OCI-LY7 (cell line): ENCODE data around the gene GAN. TPM values are rescaled to one million over a fixed set of nuclear protein-coding genes. Genes with fewer than 3 reads are reported as not detected.
A peak's percentile ranks its signal among the peaks of the same experiment; 100 is the strongest.

ENCODE experiments used
- BruUV-seq: library from RNA; stranded (reverse); fragments of 400-500 nt; replicated peaks from 2 replicates; lab custom pipeline; 2021; lab: Mats Ljungman, UMichigan
- CTCF ChIA-PET: fragments of 300-600 bp; sonication (Branson Sonifier 250); formaldehyde crosslinking; loops from one replicate; lab custom pipeline; 2022; ENCODE audit warnings: antibody characterized with exemption; ENCODE audit not compliant: unreplicated experiment; lab: Charles Lee
- POLR2A ChIA-PET: fragments of 300-600 bp; sonication (Branson Sonifier 250); formaldehyde crosslinking; loops from one replicate; lab custom pipeline; 2022; ENCODE audit warnings: antibody characterized with exemption; lab: Charles Lee
- DNase-seq: peaks from one replicate; pipeline ENCODE4 v3.0.0-alpha.2; 2015; ENCODE audit warnings: low spot score
- H2AFZ ChIP-seq: fragments of 200-600 bp; sonication (generic), shearing (Covaris generic); 2 replicates; pipeline ENCODE4 v1.6.1; 2014; ENCODE audit warnings: mild to moderate bottlenecking, antibody characterized with exemption, low read length, moderate library complexity
- H3K27ac ChIP-seq: fragments of 200-600 bp; sonication (generic); 2 replicates; pipeline ENCODE4 v1.5.1; 2014; ENCODE audit warnings: mixed run types, low read depth, mild to moderate bottlenecking, moderate library complexity, low read length, inconsistent platforms; ENCODE audit not compliant: poor library complexity, severe bottlenecking
- H3K36me3 ChIP-seq: fragments of 200-600 bp; sonication (generic); 2 replicates; pipeline ENCODE4 v1.6.1; 2014; ENCODE audit warnings: mild to moderate bottlenecking, antibody characterized with exemption, low read length, moderate library complexity, mixed read lengths; ENCODE audit not compliant: insufficient read depth
- H3K4me1 ChIP-seq: fragments of 200-600 bp; sonication (generic); 2 replicates; pipeline ENCODE4 v1.5.1; 2014; ENCODE audit warnings: mild to moderate bottlenecking, low read length; ENCODE audit not compliant: insufficient read depth, poor library complexity, severe bottlenecking
- H3K4me2 ChIP-seq: fragments of 200-600 bp; sonication (generic); 2 replicates; pipeline ENCODE4 v1.6.1; 2014; ENCODE audit warnings: mild to moderate bottlenecking, low read length
- H3K4me3 ChIP-seq: fragments of 200-600 bp; sonication (generic); 2 replicates; pipeline ENCODE4 v1.5.1; 2014; ENCODE audit warnings: mild to moderate bottlenecking, low read depth, low read length; ENCODE audit not compliant: poor library complexity, severe bottlenecking
- H3K79me2 ChIP-seq: fragments of 200-600 bp; sonication (generic); 2 replicates; pipeline ENCODE4 v1.6.1; 2016; ENCODE audit warnings: low read depth, mild to moderate bottlenecking, low read length, moderate library complexity, mixed read lengths; ENCODE audit not compliant: insufficient read depth
- H3K9me2 ChIP-seq: fragments of 200-600 bp; sonication (generic); 2 replicates; pipeline ENCODE4 v1.6.1; 2016; ENCODE audit warnings: mild to moderate bottlenecking, low read length, mixed read lengths; ENCODE audit not compliant: insufficient read depth
- H3K9me3 ChIP-seq: fragments of 200-600 bp; sonication (generic); 2 replicates; pipeline ENCODE4 v1.6.1; 2014; ENCODE audit warnings: mild to moderate bottlenecking, mixed run types, low read length, mixed read lengths
- H4K20me1 ChIP-seq: fragments of 200-600 bp; sonication (generic); 2 replicates; pipeline ENCODE4 v1.6.1; 2014; ENCODE audit warnings: mild to moderate bottlenecking, antibody characterized with exemption, low read length, moderate library complexity, mixed read lengths; ENCODE audit not compliant: insufficient read depth
- CTCF ChIP-seq: fragments of 200-600 bp; sonication (generic); conservative IDR thresholded peaks from 2 replicates; pipeline ENCODE4 v1.5.1; 2014; ENCODE audit warnings: mild to moderate bottlenecking, antibody characterized with exemption, low read length, moderate library complexity, mixed read lengths
- EZH2phosphoT487 ChIP-seq: fragments of 200-600 bp; sonication (generic); IDR thresholded peaks from 2 replicates; pipeline ENCODE4 v1.6.1; 2018; ENCODE audit warnings: low read depth, borderline replicate concordance, mild to moderate bottlenecking, mixed run types, antibody characterized with exemption, low read length, moderate library complexity, mixed read lengths
- intact Hi-C: fragments of 100-400 bp; cut with micrococcal nuclease; formaldehyde crosslinking; loops from one replicate; pipeline ENCODE4 v1.10.0; 2022; ENCODE audit not compliant: unreplicated experiment
- total RNA-seq, 2 experiments: library from RNA; depleted of rRNA in 1 of 2; stranded (reverse); fragments of >200 nt in 1 of 2; shearing (Covaris generic) in 1 of 2; gene quantifications; 2 replicates each; pipeline ENCODE4 v1.2.3, GENCODE V29; 2014 to 2022

Gene GAN
- total RNA-seq, 2 experiments from 2014 or later: 5.1 to 14.2 TPM

- Histone ChIP-seq H3K4me2 (peak overlapping the region; percentile 50), H3K36me3 (no peaks in the 10 kb centered on the region), H2AFZ (peak overlapping the region; percentile 47; the same call in 1 of the 2 replicates), H3K9me2 (no peaks in the 10 kb centered on the region), H3K9me3 (no peaks in the 10 kb centered on the region), H3K4me1 (peaks cover 63% of the 10 kb centered on the region), H3K4me3 (no peak overlapping the region), H4K20me1 (no peaks in the 10 kb centered on the region), H3K27ac (peak overlapping the region; percentile 95), H3K79me2 (no peaks in the 10 kb centered on the region)
- TF ChIP-seq EZH2phosphoT487 (no peak), CTCF (no peak)
- intact Hi-C loops: loop anchor here (2.0 kb wide), 1 partner anchor 19 kb away; no protein-coding TSS in a partner anchor
- DNase-seq: no peak
- no TSS peak for BruUV-seq
- CTCF ChIA-PET: interaction anchor here (0.5 kb wide), 1 partner anchor 31 kb away, joined by 3 read pairs; no protein-coding TSS in a partner anchor
- POLR2A ChIA-PET: interaction anchor here (0.6 to 1.6 kb wide), 3 partner anchors 19 to 49 kb away, joined by 3 to 5 read pairs (median 4); no protein-coding TSS in a partner anchor
These were observed 117.0 kb downstream of the GAN start for GRCh38 chr16:81431554-81432353.

- peak overlapping the region; percentile 65 for H3K4me2 ChIP-seq
- no peaks in the 10 kb centered on the region for H3K9me3 ChIP-seq
- peak overlapping the region; percentile 47 for H2AFZ ChIP-seq
- peak overlapping the region; percentile 53 for H3K4me3 ChIP-seq
- peak overlapping the region; percentile 95 for H3K27ac ChIP-seq
- POLR2A ChIA-PET: interaction anchor here (0.8 to 3.4 kb wide), 7 partner anchors 8 to 410 kb away, joined by 3 to 23 read pairs (median 4); no protein-coding TSS in a partner anchor
- H3K79me2 ChIP-seq: no peaks in the 10 kb centered on the region
- CTCF ChIA-PET: no interaction called here
- no peaks in the 10 kb centered on the region for H4K20me1 ChIP-seq
- DNase-seq: peak; percentile 97
- peaks cover 57% of the 10 kb centered on the region for H3K4me1 ChIP-seq
- TF ChIP-seq EZH2phosphoT487 (no peak), CTCF (no peak)
- no peaks in the 10 kb centered on the region for H3K9me2 ChIP-seq
- TSS peak; percentile 95 for BruUV-seq
- intact Hi-C loops: loop anchor here (1.0 to 2.0 kb wide), 2 partner anchors 20 to 48 kb away; no protein-coding TSS in a partner anchor
- H3K36me3 ChIP-seq: no peaks in the 10 kb centered on the region
These were observed 118.3 kb downstream of the GAN start for GRCh38 chr16:81432937-81433557.
